CD14-positive monocyte (primary cell): Measurements from ENCODE around the gene RGS7. TPM values are rescaled to one million over a fixed set of nuclear protein-coding genes. Genes with fewer than 3 reads are reported as not detected.

ENCODE experiments used
- DNase-seq, 3 donors: peaks; one replicate each; pipeline ENCODE4 v3.0.0-alpha.2; 2011 to 2022
- H2AFZ ChIP-seq: 2 replicates; pipeline ENCODE4 v1.6.0; 2012; ENCODE audit warnings: mild to moderate bottlenecking, low read depth, low read length, inconsistent platforms; ENCODE audit not compliant: insufficient read depth, poor library complexity, severe bottlenecking
- H3K27ac ChIP-seq, 2 donors: 1 replicate in 1 of 2; 2 replicates in 1 of 2; pipeline ENCODE4 v1.5.1; 2012 to 2013; ENCODE audit warnings: low read length in 2 of 2, control low read depth in 1 of 2, inconsistent platforms in 1 of 2, low read depth in 1 of 2, mild to moderate bottlenecking in 1 of 2
- H3K27me3 ChIP-seq, 2 donors: one replicate each; pipeline versions ENCODE4 v1.6.0 to v1.6.1; 2011 to 2013; ENCODE audit warnings: low read length in 2 of 2; ENCODE audit not compliant: control insufficient read depth in 2 of 2, insufficient read depth in 2 of 2
- H3K36me3 ChIP-seq, 2 donors: replicated peaks in 1 of 2; 1 replicate in 1 of 2; 2 replicates in 1 of 2; pipeline versions ENCODE4 v1.5.1 to v1.6.1; 2012 to 2013; ENCODE audit warnings: low read length in 2 of 2, control low read depth in 1 of 2, inconsistent platforms in 1 of 2, mild to moderate bottlenecking in 1 of 2; ENCODE audit not compliant: insufficient read depth in 2 of 2, control insufficient read depth in 1 of 2
- H3K4me1 ChIP-seq, 2 donors: 1 replicate in 1 of 2; 2 replicates in 1 of 2; pipeline versions ENCODE4 v1.5.1 to v1.6.1; 2012 to 2013; ENCODE audit warnings: low read length in 2 of 2, control low read depth in 1 of 2, inconsistent platforms in 1 of 2, mild to moderate bottlenecking in 1 of 2, moderate library complexity in 1 of 2; ENCODE audit not compliant: insufficient read depth in 2 of 2, control insufficient read depth in 1 of 2
- H3K4me2 ChIP-seq: replicated peaks from 2 replicates; pipeline ENCODE3; 2012; ENCODE audit warnings: low read length, moderate library complexity, mild to moderate bottlenecking; ENCODE audit not compliant: poor library complexity, severe bottlenecking; ENCODE audit errors: extremely low read depth
- H3K4me3 ChIP-seq, 3 experiments: fragments of 200-600 bp in 1 of 3; sonication (generic) in 1 of 3; replicated peaks in 1 of 3; 1 replicate in 2 of 3; 2 replicates in 1 of 3; pipeline ENCODE4 v1.5.1; 2011 to 2013; ENCODE audit warnings: low read length in 3 of 3, mild to moderate bottlenecking in 3 of 3, control low read depth in 2 of 3, low read depth in 2 of 3, inconsistent platforms in 1 of 3, moderate library complexity in 1 of 3
- H3K79me2 ChIP-seq: 2 replicates; pipeline ENCODE4 v1.6.0; 2012; ENCODE audit warnings: mild to moderate bottlenecking, control low read depth, inconsistent platforms, low read length, moderate library complexity; ENCODE audit not compliant: insufficient read depth
- H3K9ac ChIP-seq: 2 replicates; pipeline ENCODE4 v1.6.0; 2017; ENCODE audit warnings: low read length, mild to moderate bottlenecking; ENCODE audit not compliant: insufficient read depth, poor library complexity, severe bottlenecking
- H3K9me3 ChIP-seq, 2 donors: replicated peaks in 1 of 2; 1 replicate in 1 of 2; 2 replicates in 1 of 2; pipeline versions ENCODE4 v1.5.1 to v1.6.1; 2012 to 2013; ENCODE audit warnings: low read length in 2 of 2, control low read depth in 1 of 2; ENCODE audit not compliant: control insufficient read depth in 1 of 2, insufficient read depth in 1 of 2
- H4K20me1 ChIP-seq: 2 replicates; pipeline ENCODE4 v1.6.0; 2012; ENCODE audit warnings: mild to moderate bottlenecking, low read length, control low read depth, moderate library complexity; ENCODE audit not compliant: insufficient read depth
- H3K27ac Mint-ChIP-seq, 7 donors: one replicate each; pipeline ENCODE4 v1.8.0; 2020; ENCODE audit warnings: mild to moderate bottlenecking in 7 of 7, mixed read lengths in 7 of 7, moderate library complexity in 6 of 7, inconsistent platforms in 2 of 7
- H3K27me3 Mint-ChIP-seq, 3 donors: one replicate each; pipeline ENCODE4 v1.8.0; 2021 to 2022; ENCODE audit warnings: low read depth in 3 of 3, mild to moderate bottlenecking in 3 of 3, mixed read lengths in 3 of 3, moderate library complexity in 3 of 3, inconsistent platforms in 1 of 3
- H3K36me3 Mint-ChIP-seq, 2 donors: one replicate each; pipeline ENCODE4 v1.8.0; 2020; ENCODE audit warnings: mixed read lengths in 2 of 2, inconsistent platforms in 1 of 2, mild to moderate bottlenecking in 1 of 2
- H3K4me1 Mint-ChIP-seq: one replicate; pipeline ENCODE4 v1.8.0; 2020; ENCODE audit warnings: mild to moderate bottlenecking, mixed read lengths
- H3K4me3 Mint-ChIP-seq, 2 donors: one replicate each; pipeline ENCODE4 v1.8.0; 2020; ENCODE audit warnings: mild to moderate bottlenecking in 2 of 2, mixed read lengths in 2 of 2, moderate library complexity in 1 of 2
- H3K9me3 Mint-ChIP-seq, 7 donors: one replicate each; pipeline ENCODE4 v1.8.0; 2020 to 2022; ENCODE audit warnings: mixed read lengths in 7 of 7, mild to moderate bottlenecking in 6 of 7, moderate library complexity in 6 of 7, inconsistent platforms in 2 of 7
- WGBS: methylation state at CpG from one replicate; pipeline ENCODE4 v1.1.5; 2013; ENCODE audit warnings: missing lambda C conversion rate; ENCODE audit not compliant: insufficient coverage; 5-methylcytosine and 5-hydroxymethylcytosine counted together
- intact Hi-C, 2 donors: fragments of 100-400 bp; cut with micrococcal nuclease; formaldehyde crosslinking; loops; one replicate each; pipeline versions ENCODE4 v1.15.0 to v1.15.1; 2023
- polyA plus RNA-seq, 3 donors: library from polyadenylated mRNA; depleted of rRNA in 1 of 3; unstranded in 2 of 3; stranded (reverse) in 1 of 3; fragments of 300-500 nt in 2 of 3; fragments of >200 nt in 1 of 3; fragmentation: Illumina TruSeq in 2 of 3; gene quantifications; 1 replicate in 2 of 3; 2 replicates in 1 of 3; pipeline ENCODE4 v1.2.3, GENCODE V29; 2012 to 2021
- TF ChIP-seq, protein P1 (sequence below): fragments of 200-600 bp; IDR thresholded peaks from one replicate; pipeline ENCODE4 v1.8.0; 2022; ENCODE audit warnings: antibody characterized with exemption, mild to moderate bottlenecking

RGS7 gene
- polyA plus RNA-seq, 3 donors = not detected

DNA sequence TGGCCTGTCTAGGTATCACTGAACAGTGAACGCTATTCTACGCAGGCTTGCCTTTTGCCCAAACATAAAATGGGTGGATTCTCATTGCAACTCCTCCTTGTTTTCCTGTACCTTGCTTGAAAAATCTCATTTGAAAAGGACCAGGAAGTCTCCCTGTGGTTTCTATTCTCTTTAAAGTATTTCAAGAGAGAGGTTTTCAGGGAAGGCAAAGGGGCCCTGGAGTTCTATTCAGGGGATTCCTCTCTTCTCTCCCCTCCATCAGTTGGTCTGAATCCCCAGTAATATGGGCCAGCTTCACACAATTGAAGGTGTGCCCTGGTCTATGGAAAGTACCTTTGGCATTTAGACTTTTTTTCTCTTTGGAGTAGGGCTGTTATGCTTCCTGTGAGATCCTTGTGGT is 311.3 kb downstream of the RGS7 start:
- TF ChIP-seq, protein P1, sequence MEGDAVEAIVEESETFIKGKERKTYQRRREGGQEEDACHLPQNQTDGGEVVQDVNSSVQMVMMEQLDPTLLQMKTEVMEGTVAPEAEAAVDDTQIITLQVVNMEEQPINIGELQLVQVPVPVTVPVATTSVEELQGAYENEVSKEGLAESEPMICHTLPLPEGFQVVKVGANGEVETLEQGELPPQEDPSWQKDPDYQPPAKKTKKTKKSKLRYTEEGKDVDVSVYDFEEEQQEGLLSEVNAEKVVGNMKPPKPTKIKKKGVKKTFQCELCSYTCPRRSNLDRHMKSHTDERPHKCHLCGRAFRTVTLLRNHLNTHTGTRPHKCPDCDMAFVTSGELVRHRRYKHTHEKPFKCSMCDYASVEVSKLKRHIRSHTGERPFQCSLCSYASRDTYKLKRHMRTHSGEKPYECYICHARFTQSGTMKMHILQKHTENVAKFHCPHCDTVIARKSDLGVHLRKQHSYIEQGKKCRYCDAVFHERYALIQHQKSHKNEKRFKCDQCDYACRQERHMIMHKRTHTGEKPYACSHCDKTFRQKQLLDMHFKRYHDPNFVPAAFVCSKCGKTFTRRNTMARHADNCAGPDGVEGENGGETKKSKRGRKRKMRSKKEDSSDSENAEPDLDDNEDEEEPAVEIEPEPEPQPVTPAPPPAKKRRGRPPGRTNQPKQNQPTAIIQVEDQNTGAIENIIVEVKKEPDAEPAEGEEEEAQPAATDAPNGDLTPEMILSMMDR = no peak
- H3K27me3 Mint-ChIP-seq = no peaks in the 10 kb centered on the region
- Histone ChIP-seq H3K79me2 (no peaks in the 10 kb centered on the region), H2AFZ (no peak overlapping the region), H3K9me3 (peaks cover 0 to 4% of the 10 kb centered on the region in 2 donors), H3K4me3 (no peak overlapping the region), H3K9ac (no peak overlapping the region), H3K27me3 (no peaks in the 10 kb centered on the region), H3K4me1 (no peaks in the 10 kb centered on the region), H4K20me1 (no peaks in the 10 kb centered on the region), H3K4me2 (no peak overlapping the region), H3K36me3 (no peaks in the 10 kb centered on the region), H3K27ac (no peak overlapping the region)
- H3K9me3 Mint-ChIP-seq = peaks cover 0 to 11% (median 3%) of the 10 kb centered on the region in 7 donors
- intact Hi-C loops = no loop called here
- DNase-seq = no peak
- no peak overlapping the region for H3K4me3 Mint-ChIP-seq
- H3K4me1 Mint-ChIP-seq = no peaks in the 10 kb centered on the region
- no peaks in the 10 kb centered on the region for H3K36me3 Mint-ChIP-seq
- 93% methylated on average over 2 of the region's 2 CpGs for WGBS
- H3K27ac Mint-ChIP-seq = no peak overlapping the region

- no peaks in the 10 kb centered on the region for H3K36me3 Mint-ChIP-seq
- Histone ChIP-seq H3K4me2 (no peak overlapping the region), H2AFZ (no peak overlapping the region), H4K20me1 (no peaks in the 10 kb centered on the region), H3K79me2 (no peaks in the 10 kb centered on the region), H3K4me3 (no peak overlapping the region), H3K4me1 (no peaks in the 10 kb centered on the region), H3K27me3 (no peaks in the 10 kb centered on the region), H3K36me3 (no peaks in the 10 kb centered on the region), H3K27ac (no peak overlapping the region), H3K9ac (no peak overlapping the region), H3K9me3 (no peaks in the 10 kb centered on the region)
- no peak for DNase-seq
- H3K27ac Mint-ChIP-seq = no peak overlapping the region
- H3K27me3 Mint-ChIP-seq = peaks cover 0 to 1% (median 0%) of the 10 kb centered on the region in 3 donors
- TF ChIP-seq, protein P1 = no peak
- WGBS = no CpG with 5 or more reads among the region's 9 CpGs
- H3K4me3 Mint-ChIP-seq = no peak overlapping the region
- peaks cover 0 to 11% (median 2%) of the 10 kb centered on the region in 7 donors for H3K9me3 Mint-ChIP-seq
- H3K4me1 Mint-ChIP-seq = no peaks in the 10 kb centered on the region
- intact Hi-C loops = no loop called here
Measured at GRCh38 chr1:241034203-241034936, 322.6 kb downstream of the RGS7 start.
